Peyer's patch (tissue), 4 donors: ENCODE measurements around the gene RGS19. TPM values are rescaled to one million over a fixed set of nuclear protein-coding genes. Genes with fewer than 3 reads are reported as not detected.

Experiments used
- DNase-seq, 3 donors: peaks; one replicate each; pipeline ENCODE4 v3.0.0-alpha.2; 2017 to 2019
- H3K27ac ChIP-seq, 4 donors: fragments of 200-600 bp; sonication (generic); one replicate each; pipeline ENCODE4 v1.5.1; 2016 to 2019
- H3K27me3 ChIP-seq, 2 donors: fragments of 200-600 bp; sonication (generic); one replicate each; pipeline ENCODE4 v1.5.1; 2019
- H3K36me3 ChIP-seq, 3 donors: fragments of 200-600 bp; sonication (generic); one replicate each; pipeline ENCODE4 v1.5.1; 2016 to 2019
- H3K4me1 ChIP-seq, 4 donors: fragments of 200-600 bp; sonication (generic); one replicate each; pipeline ENCODE4 v1.5.1; 2016 to 2019
- H3K4me3 ChIP-seq, 4 donors: fragments of 200-600 bp; sonication (generic); 1 replicate in 3 of 4; 2 replicates in 1 of 4; pipeline ENCODE4 v1.5.1; 2016 to 2019; ENCODE audit warnings: mild to moderate bottlenecking in 1 of 4
- H3K9me3 ChIP-seq, 4 donors: fragments of 200-600 bp; sonication (generic); one replicate each; pipeline ENCODE4 v1.5.1; 2016 to 2019; ENCODE audit warnings: mild to moderate bottlenecking in 1 of 4
- POLR2A ChIP-seq, 2 donors: fragments of 450-650 bp; IDR thresholded peaks; one replicate each; pipeline ENCODE4 v1.5.1; 2017; ENCODE audit warnings: antibody characterized with exemption in 2 of 2, mild to moderate bottlenecking in 2 of 2, moderate library complexity in 2 of 2
- total RNA-seq, 4 donors: library from RNA; depleted of rRNA; stranded (reverse); fragments of >200 nt; gene quantifications; one replicate each; pipeline ENCODE4 v1.1.0, GENCODE V29; 2016
- TF ChIP-seq, protein P1 (sequence below), 6 experiments: fragments of 450-650 bp in 4 of 6; fragments of 200-600 bp in 2 of 6; sonication (generic) in 1 of 6; IDR thresholded peaks; one replicate each; pipeline ENCODE4 v1.5.1; 2017 to 2019; ENCODE audit warnings: antibody characterized with exemption in 6 of 6, mild to moderate bottlenecking in 3 of 6, moderate library complexity in 1 of 6

Gene RGS19
- total RNA-seq, 4 donors from 2014 or later, result 3.3 to 39.6 (median 6.8) TPM

DNA sequence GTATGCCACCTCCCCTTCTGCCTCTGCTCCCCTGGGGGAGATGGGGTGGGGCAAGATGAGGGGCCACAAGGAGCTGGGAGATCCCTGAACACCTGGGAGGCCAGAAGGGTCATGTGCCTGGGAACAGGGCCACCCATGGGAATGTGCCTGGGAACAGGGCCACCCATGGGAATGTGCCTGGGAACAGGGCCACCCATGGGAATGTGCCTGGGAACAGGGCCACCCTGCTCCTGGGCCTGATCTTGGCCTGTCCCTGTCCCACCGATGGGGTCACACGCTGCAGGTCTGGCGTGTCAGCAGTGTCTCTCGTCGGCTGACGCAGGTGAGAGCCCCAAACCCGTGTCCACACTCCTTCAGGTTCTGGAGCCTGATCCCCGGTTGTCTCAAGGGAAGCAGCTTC is 4.4 kb downstream of the RGS19 start:
- peaks cover 0 to 45% (median 8%) of the 10 kb centered on the region in 4 donors for H3K4me1 ChIP-seq
- no peak overlapping the region for H3K4me3 ChIP-seq
- DNase-seq, result no peak
- peaks cover 0 to 25% (median 0%) of the 10 kb centered on the region in 3 donors for H3K36me3 ChIP-seq
- H3K27ac ChIP-seq, result peak overlapping the region in 1 of 4 donors; percentile 8
- TF ChIP-seq, protein P1, sequence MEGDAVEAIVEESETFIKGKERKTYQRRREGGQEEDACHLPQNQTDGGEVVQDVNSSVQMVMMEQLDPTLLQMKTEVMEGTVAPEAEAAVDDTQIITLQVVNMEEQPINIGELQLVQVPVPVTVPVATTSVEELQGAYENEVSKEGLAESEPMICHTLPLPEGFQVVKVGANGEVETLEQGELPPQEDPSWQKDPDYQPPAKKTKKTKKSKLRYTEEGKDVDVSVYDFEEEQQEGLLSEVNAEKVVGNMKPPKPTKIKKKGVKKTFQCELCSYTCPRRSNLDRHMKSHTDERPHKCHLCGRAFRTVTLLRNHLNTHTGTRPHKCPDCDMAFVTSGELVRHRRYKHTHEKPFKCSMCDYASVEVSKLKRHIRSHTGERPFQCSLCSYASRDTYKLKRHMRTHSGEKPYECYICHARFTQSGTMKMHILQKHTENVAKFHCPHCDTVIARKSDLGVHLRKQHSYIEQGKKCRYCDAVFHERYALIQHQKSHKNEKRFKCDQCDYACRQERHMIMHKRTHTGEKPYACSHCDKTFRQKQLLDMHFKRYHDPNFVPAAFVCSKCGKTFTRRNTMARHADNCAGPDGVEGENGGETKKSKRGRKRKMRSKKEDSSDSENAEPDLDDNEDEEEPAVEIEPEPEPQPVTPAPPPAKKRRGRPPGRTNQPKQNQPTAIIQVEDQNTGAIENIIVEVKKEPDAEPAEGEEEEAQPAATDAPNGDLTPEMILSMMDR (IDR thresholded peaks at IDR 0.05), result no peak
- TF ChIP-seq POLR2A (IDR thresholded peaks at IDR 0.05), result no peak
- H3K27me3 ChIP-seq, result no peaks in the 10 kb centered on the region
- H3K9me3 ChIP-seq, result no peaks in the 10 kb centered on the region

DNA sequence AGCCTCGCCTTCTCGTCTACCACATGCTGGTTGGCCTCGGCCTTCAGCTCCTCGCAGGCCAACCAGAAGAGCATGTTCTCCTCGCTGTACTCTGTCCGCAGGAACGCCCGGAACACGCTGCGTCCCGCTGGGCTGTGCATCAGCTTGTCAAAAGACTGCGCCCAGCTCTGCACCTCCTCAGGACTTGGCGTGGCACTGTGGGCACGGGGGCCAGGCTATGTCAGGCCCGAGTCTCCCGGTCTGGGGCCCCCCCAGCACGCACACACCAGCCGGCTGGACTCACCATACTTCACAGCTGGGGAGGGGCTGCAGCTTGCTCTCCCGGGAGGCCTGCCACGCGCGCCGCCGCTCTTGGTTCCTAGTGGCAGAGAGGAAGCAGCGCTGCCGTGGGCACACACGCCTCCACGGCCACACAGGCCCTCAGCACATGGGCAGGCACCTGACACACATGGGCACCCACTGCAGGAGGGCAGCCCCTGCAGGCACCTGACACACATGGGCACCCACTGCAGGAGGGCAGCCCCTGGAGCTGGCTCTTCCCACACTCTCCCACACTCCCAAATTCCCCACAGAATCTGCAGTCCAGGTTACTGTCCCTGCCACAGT is 5.0 kb downstream of the RGS19 start:
- Histone ChIP-seq H3K4me3 (no peak overlapping the region), H3K9me3 (no peaks in the 10 kb centered on the region), H3K27me3 (no peaks in the 10 kb centered on the region), H3K36me3 (peaks cover 0 to 25% (median 0%) of the 10 kb centered on the region in 3 donors), H3K4me1 (peaks cover 0 to 46% (median 7%) of the 10 kb centered on the region in 4 donors), H3K27ac (peak overlapping the region in 1 of 4 donors; percentile 8)
- TF ChIP-seq, protein P1 (IDR thresholded peaks at IDR 0.05), result no peak
- TF ChIP-seq POLR2A (IDR thresholded peaks at IDR 0.05), result no peak
- DNase-seq, result no peak

DNA sequence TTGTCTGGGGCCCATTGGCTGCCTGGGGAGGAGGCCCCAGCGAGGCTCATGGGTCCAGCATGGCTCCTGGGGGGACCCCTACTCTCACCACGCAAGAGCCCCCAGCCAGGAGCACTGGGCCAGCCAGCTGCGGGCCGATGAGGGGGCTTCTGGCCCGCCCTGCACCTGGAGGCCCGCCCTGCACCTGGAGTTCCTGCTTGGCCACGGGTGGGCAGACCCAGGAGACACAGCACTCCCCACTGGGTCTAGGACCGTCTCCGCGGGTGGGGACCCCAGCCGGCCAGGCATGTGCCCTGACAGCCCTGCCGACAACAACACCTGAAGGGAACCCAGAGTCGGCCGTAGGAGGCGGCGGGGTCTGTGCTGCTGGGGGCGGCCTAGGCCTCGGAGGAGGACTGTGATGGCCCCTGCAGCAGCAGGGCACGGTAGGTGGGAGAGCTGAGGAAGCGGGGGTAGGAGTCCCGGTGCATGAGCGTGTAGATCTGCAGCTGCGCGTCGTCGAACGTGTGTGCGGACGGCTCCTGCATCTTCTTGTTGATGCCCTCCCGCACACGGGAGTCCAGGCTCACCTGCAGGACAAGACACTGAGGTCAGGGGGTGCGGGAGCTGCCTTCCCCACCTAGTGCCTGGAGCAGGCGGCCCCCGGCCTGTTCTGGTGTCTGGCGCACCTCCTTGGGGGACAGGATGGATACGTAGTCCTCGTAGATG is 5.7 kb downstream of the RGS19 start:
- TF ChIP-seq POLR2A (IDR thresholded peaks at IDR 0.05), result no peak
- TF ChIP-seq, protein P1 (IDR thresholded peaks at IDR 0.05), result no peak
- peaks cover 0 to 25% (median 0%) of the 10 kb centered on the region in 3 donors for H3K36me3 ChIP-seq
- no peaks in the 10 kb centered on the region for H3K27me3 ChIP-seq

DNA sequence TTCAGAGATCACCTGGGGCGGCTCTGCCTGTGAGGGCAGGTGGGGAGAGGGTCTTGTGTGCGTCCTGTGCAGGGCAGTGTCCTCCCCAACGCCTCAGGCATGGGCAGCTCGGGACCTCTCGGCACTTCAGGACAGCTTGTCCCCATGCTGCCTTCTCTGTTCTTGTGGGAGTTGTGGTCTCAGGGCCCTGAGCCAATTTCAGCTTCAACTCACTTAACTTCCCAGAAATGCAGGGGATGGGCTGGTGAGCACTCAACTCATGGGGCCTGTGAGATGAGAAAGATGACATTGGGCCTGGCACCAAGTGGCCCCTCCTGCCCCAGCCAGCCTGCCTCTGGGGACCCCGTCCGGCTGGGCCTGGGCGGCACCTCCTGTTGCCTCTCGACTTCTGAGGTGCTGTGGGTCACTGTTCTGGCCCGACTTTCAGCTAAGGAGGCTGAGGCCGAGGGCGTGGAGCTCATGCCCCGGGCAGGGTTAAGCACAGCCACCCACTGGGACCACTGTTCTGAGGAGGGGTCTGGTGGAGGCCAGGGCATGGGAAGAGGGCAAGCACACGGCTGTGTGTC is 6.7 kb downstream of the RGS19 start:
- Histone ChIP-seq H3K4me3 (no peak overlapping the region), H3K27me3 (no peaks in the 10 kb centered on the region), H3K9me3 (no peaks in the 10 kb centered on the region), H3K4me1 (peaks cover 0 to 39% (median 0%) of the 10 kb centered on the region in 4 donors), H3K27ac (peak overlapping the region in 1 of 4 donors; percentile 71), H3K36me3 (peaks cover 0 to 25% (median 0%) of the 10 kb centered on the region in 3 donors)
- no peak for TF ChIP-seq POLR2A (IDR thresholded peaks at IDR 0.05)
- TF ChIP-seq, protein P1 (IDR thresholded peaks at IDR 0.05), result no peak
- no peak for DNase-seq

More for the DNA sequence above, 5.7 kb downstream of the RGS19 start:
- DNase-seq, result no peak
- peaks cover 0 to 46% (median 4%) of the 10 kb centered on the region in 4 donors for H3K4me1 ChIP-seq
- H3K27ac ChIP-seq, result peak overlapping the region in 1 of 4 donors; percentile 25
- no peak overlapping the region for H3K4me3 ChIP-seq
- no peaks in the 10 kb centered on the region for H3K9me3 ChIP-seq

DNA sequence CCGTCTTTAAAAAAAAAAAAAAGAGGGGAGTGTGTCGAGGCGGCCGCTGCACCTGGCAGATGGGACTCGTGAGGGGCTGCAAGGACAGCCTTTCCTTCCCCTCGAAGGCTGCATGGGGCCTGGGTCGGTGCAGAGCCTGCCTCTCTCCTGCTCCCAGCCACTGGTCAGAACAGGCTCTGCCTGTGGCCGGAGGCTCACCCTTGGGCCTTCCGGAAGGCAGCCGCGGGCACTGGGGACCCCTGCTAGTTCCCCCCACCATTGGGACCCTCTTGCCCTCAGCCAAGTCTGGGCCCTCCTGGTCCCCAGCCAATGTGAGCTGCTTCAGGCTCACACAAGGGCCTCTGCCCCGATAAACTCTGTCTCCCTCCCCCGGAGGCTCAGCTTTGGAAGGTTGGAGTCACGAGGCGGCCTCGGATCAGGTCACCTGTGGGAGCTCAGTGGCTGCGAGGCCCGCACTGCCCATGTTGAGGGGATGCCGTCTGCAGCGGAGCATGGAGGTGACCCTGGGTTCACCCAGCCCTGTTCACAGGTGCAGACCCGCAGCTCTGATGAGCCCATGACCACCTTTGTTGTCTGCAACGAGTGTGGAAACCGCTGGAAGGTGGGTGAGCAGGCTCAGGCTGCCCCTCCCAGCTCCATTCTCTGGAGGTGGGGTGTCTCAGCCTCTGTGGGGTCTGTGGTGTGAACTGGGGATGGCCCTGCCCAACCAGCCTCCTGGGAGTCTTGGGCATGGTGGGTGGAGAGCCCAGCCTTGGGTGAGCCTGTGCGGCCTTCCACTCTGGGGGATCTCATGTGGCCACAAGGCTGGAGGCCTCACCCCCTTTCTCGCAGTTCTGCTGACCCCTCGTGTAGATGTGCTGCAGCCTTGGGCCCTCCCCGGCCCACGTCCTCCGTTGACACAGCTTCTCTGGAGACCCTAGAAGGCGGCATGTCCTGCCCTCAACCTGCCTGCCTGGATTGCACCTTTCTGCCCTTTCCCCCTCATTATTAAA is 7.7 kb downstream of the RGS19 start:
- TF ChIP-seq, protein P1 (IDR thresholded peaks at IDR 0.05), result no peak
- no peak for TF ChIP-seq POLR2A (IDR thresholded peaks at IDR 0.05)

More for the DNA sequence above, 7.7 kb downstream of the RGS19 start:
- peak in 2 of 3 donors; percentile 69 to 72 for DNase-seq
- H3K4me3 ChIP-seq, result no peak overlapping the region
- peak overlapping the region in 1 of 4 donors; percentile 71 for H3K27ac ChIP-seq
- H3K27me3 ChIP-seq, result no peaks in the 10 kb centered on the region
- H3K9me3 ChIP-seq, result no peaks in the 10 kb centered on the region
- H3K36me3 ChIP-seq, result peaks cover 0 to 25% (median 0%) of the 10 kb centered on the region in 3 donors
- H3K4me1 ChIP-seq, result peaks cover 0 to 41% (median 1%) of the 10 kb centered on the region in 4 donors
